GM23248 (cell line): ENCODE results near the gene ALOX5. TPM values are rescaled to one million over a fixed set of nuclear protein-coding genes. Genes with fewer than 3 reads are reported as not detected.

Experiments
- DNase-seq: peaks from one replicate; pipeline ENCODE4 v3.0.0-alpha.2; 2015
- H2AFZ ChIP-seq: fragments of 200-600 bp; sonication (generic); 2 replicates; pipeline ENCODE4 v1.6.1; 2016; ENCODE audit warnings: antibody characterized with exemption
- H3F3A ChIP-seq: fragments of 200-600 bp; sonication (generic); 2 replicates; pipeline ENCODE4 v1.6.1; 2016; ENCODE audit warnings: mild to moderate bottlenecking, antibody characterized with exemption, mixed run types; ENCODE audit not compliant: insufficient read depth
- H3K27ac ChIP-seq: fragments of 200-600 bp; sonication (generic); 2 replicates; pipeline ENCODE4 v1.5.1; 2016; ENCODE audit warnings: mild to moderate bottlenecking
- H3K27me3 ChIP-seq: fragments of 200-600 bp; sonication (generic); replicated peaks from 2 replicates; pipeline ENCODE4 v1.6.1; 2016; ENCODE audit warnings: mild to moderate bottlenecking; ENCODE audit not compliant: insufficient read depth
- H3K36me3 ChIP-seq: fragments of 200-600 bp; sonication (generic); 2 replicates; pipeline ENCODE4 v1.6.1; 2016; ENCODE audit warnings: low read depth, mild to moderate bottlenecking
- H3K4me1 ChIP-seq: fragments of 200-600 bp; sonication (generic); 2 replicates; pipeline ENCODE4 v1.6.1; 2016; ENCODE audit warnings: mild to moderate bottlenecking; ENCODE audit not compliant: insufficient read depth
- H3K4me2 ChIP-seq: fragments of 200-600 bp; sonication (generic); one replicate; pipeline ENCODE4 v1.6.1; 2016; ENCODE audit warnings: mild to moderate bottlenecking; ENCODE audit not compliant: unreplicated experiment
- H3K4me3 ChIP-seq: fragments of 200-600 bp; sonication (generic); 2 replicates; pipeline ENCODE4 v1.5.1; 2016; ENCODE audit warnings: mild to moderate bottlenecking
- H3K79me2 ChIP-seq: fragments of 200-600 bp; sonication (generic); 2 replicates; pipeline ENCODE4 v1.6.1; 2016; ENCODE audit warnings: mild to moderate bottlenecking; ENCODE audit not compliant: insufficient read depth
- H3K9ac ChIP-seq: fragments of 200-600 bp; sonication (generic); 2 replicates; pipeline ENCODE4 v1.6.1; 2016; ENCODE audit warnings: mild to moderate bottlenecking
- H3K9me2 ChIP-seq: fragments of 200-600 bp; sonication (generic); 2 replicates; pipeline ENCODE4 v1.6.1; 2016; ENCODE audit warnings: mixed run types, mild to moderate bottlenecking, moderate library complexity; ENCODE audit not compliant: insufficient read depth
- H3K9me3 ChIP-seq: fragments of 200-600 bp; sonication (generic); one replicate; pipeline ENCODE4 v1.6.1; 2017; ENCODE audit warnings: low read depth
- H4K20me1 ChIP-seq: fragments of 200-600 bp; sonication (generic); 2 replicates; pipeline ENCODE4 v1.6.0; 2016; ENCODE audit not compliant: insufficient read depth
- EZH2 ChIP-seq: fragments of 200-600 bp; sonication (generic); IDR thresholded peaks from 2 replicates; pipeline ENCODE4 v1.6.1; 2018; ENCODE audit warnings: antibody characterized with exemption, mild to moderate bottlenecking; ENCODE audit not compliant: insufficient read depth, poor library complexity, severe bottlenecking
- EZH2phosphoT487 ChIP-seq: fragments of 200-600 bp; sonication (generic); IDR thresholded peaks from 2 replicates; pipeline ENCODE4 v1.6.1; 2018; ENCODE audit warnings: antibody characterized with exemption, moderate library complexity, mild to moderate bottlenecking, low read depth; ENCODE audit not compliant: insufficient read depth
- WGBS, 2 experiments: methylation state at CpG; one replicate each; pipeline ENCODE4 v1.1.6; 2015 to 2017; ENCODE audit warnings: low lambda C conversion rate in 2 of 2, low coverage in 1 of 2; ENCODE audit errors: missing lambda C conversion rate in 2 of 2; 5-methylcytosine and 5-hydroxymethylcytosine counted together
- in situ Hi-C: fragments of 300-500 bp; cut with MboI; formaldehyde crosslinking; loops from 2 replicates; pipeline ENCODE4 v1.15.0; 2020
- polyA plus RNA-seq: library from polyadenylated mRNA; unstranded; fragments of >200 nt; fragmentation: Nextera tagmentation; extraction: Ambion mirVana; gene quantifications from 2 replicates; pipeline ENCODE4 v1.2.1, GENCODE V29; 2016
- total RNA-seq: library from RNA; depleted of rRNA; stranded (reverse); fragments of >200 nt; shearing (Covaris generic); gene quantifications from 2 replicates; pipeline ENCODE4 v1.2.3, GENCODE V29; 2014

Gene ALOX5
- total and polyA plus RNA-seq, 2 experiments from 2014 or later = not detected

GRCh38 chr10:45422866-45423659 is 49.0 kb downstream of the ALOX5 start:
- Histone ChIP-seq H3K36me3 (no peaks in the 10 kb centered on the region), H3K27me3 (peaks cover 15% of the 10 kb centered on the region; the same call in 1 of the 2 replicates), H3F3A (no peaks in the 10 kb centered on the region), H3K4me3 (no peak overlapping the region), H3K9me3 (no peaks in the 10 kb centered on the region), H3K79me2 (no peaks in the 10 kb centered on the region), H3K9ac (no peak overlapping the region), H3K9me2 (no peaks in the 10 kb centered on the region), H3K4me2 (no peak overlapping the region), H3K27ac (no peak overlapping the region), H4K20me1 (no peaks in the 10 kb centered on the region), H3K4me1 (no peaks in the 10 kb centered on the region), H2AFZ (no peak overlapping the region)
- WGBS, 2 experiments = 62 to 68% methylated on average over 9 of the region's 9 CpGs
- in situ Hi-C loops = no loop called here
- no peak for DNase-seq
- no peak for TF ChIP-seq EZH2
- no peak for TF ChIP-seq EZH2phosphoT487

DNA sequence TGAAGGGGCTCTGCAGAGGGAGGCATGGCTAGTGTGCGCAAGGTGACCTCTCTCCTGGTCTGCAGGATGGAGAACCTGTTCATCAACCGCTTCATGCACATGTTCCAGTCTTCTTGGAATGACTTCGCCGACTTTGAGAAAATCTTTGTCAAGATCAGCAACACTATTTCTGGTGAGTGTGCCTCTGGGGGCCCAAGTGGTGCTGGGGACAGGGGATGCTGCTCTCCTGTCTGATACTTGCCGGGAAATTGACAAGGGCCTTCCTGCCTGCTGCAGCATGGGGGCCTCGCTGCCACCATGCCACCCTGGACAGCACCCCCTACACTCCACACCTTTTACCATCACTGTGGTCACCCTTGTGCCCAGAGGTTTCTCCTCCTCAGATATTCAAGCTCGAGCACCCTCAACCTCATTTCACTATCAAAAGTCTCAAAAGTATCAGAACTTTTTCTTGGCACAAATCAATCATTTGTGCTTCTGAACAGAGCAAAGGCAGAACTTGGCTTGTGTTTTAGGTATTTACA is 50.0 kb downstream of the ALOX5 start:
- WGBS, 2 experiments = 77 to 79% methylated on average over 7 of the region's 7 CpGs
- Histone ChIP-seq H3K4me1 (no peaks in the 10 kb centered on the region), H4K20me1 (no peaks in the 10 kb centered on the region), H3K36me3 (no peaks in the 10 kb centered on the region), H3K4me3 (no peak overlapping the region), H3K27ac (no peak overlapping the region), H3K9ac (no peak overlapping the region), H2AFZ (no peak overlapping the region), H3K9me2 (no peaks in the 10 kb centered on the region), H3K27me3 (peaks cover 22% of the 10 kb centered on the region; the same call in 1 of the 2 replicates), H3K9me3 (no peaks in the 10 kb centered on the region), H3F3A (no peaks in the 10 kb centered on the region), H3K4me2 (no peak overlapping the region), H3K79me2 (no peaks in the 10 kb centered on the region)
- TF ChIP-seq EZH2phosphoT487 = no peak
- TF ChIP-seq EZH2 = no peak
- in situ Hi-C loops = no loop called here
- DNase-seq = no peak

GRCh38 chr10:45424668-45425404 is 50.8 kb downstream of the ALOX5 start:
- H3K9ac ChIP-seq = no peak overlapping the region
- H2AFZ ChIP-seq = no peak overlapping the region
- 52 to 60% methylated on average over 15 of the region's 15 CpGs for WGBS, 2 experiments
- no peaks in the 10 kb centered on the region for H3K79me2 ChIP-seq
- H3K4me2 ChIP-seq = no peak overlapping the region
- in situ Hi-C loops = no loop called here
- no peaks in the 10 kb centered on the region for H3F3A ChIP-seq
- no peaks in the 10 kb centered on the region for H3K4me1 ChIP-seq
- no peaks in the 10 kb centered on the region for H3K9me3 ChIP-seq
- H3K9me2 ChIP-seq = no peaks in the 10 kb centered on the region
- H3K4me3 ChIP-seq = no peak overlapping the region
- peaks cover 27% of the 10 kb centered on the region for H3K27me3 ChIP-seq
- no peak overlapping the region for H3K27ac ChIP-seq
- no peak for TF ChIP-seq EZH2
- TF ChIP-seq EZH2phosphoT487 = no peak
- H4K20me1 ChIP-seq = no peaks in the 10 kb centered on the region
- H3K36me3 ChIP-seq = no peaks in the 10 kb centered on the region
- no peak for DNase-seq

DNA sequence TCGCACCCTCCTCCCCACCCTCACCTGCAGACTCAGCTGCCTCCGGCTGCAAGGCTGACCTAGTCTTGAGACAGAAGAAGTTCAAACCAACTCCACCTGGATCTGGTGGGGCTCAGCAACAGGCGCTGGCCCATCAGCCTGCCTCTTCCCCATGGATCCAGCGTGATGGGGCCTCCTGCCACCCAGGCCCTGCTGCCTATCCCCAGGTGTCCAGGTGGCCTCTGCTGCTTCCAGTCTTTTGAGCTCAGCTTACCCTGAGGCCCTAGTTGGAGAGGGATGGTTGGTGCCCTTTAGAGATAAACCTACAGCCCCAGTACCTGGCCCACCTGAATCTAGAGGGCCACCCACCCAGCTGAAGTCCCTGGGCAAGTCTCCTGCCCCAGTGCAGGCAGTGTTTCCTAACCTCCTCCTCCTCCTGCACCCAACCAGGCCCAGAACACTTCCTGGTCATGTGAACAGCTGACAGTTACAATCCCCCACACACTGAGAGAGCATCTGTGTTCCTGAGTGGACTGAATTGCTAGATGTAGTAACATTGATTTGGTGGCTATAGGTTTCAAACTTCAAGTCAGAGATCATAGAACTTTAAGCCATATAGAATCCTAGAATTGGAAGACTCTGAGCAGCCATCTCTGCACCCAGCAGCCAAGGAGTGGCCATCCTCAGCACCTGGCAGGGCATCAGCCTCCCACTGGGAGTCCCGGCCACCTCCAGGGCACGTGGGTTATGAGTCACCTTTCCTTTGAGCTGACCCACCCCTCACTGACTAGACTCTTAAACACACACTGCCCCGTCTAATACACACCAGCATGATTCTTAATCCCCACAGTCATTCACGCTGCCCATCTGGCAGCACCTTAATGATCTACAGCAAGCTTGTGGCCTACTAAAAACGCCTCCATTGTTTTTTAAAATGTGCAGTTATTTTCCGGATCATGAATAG is 51.9 kb downstream of the ALOX5 start:
- H3K79me2 ChIP-seq = no peaks in the 10 kb centered on the region
- 40 to 43% methylated on average over 10 of the region's 10 CpGs for WGBS, 2 experiments
- no peaks in the 10 kb centered on the region for H4K20me1 ChIP-seq
- no peak overlapping the region for H3K27ac ChIP-seq
- no peaks in the 10 kb centered on the region for H3F3A ChIP-seq
- H2AFZ ChIP-seq = no peak overlapping the region
- H3K4me1 ChIP-seq = no peaks in the 10 kb centered on the region
- H3K9me2 ChIP-seq = no peaks in the 10 kb centered on the region
- H3K36me3 ChIP-seq = no peaks in the 10 kb centered on the region
- H3K27me3 ChIP-seq = peaks cover 28% of the 10 kb centered on the region
- no peaks in the 10 kb centered on the region for H3K9me3 ChIP-seq
- no peak overlapping the region for H3K4me3 ChIP-seq
- no peak overlapping the region for H3K9ac ChIP-seq
- TF ChIP-seq EZH2 = no peak
- TF ChIP-seq EZH2phosphoT487 = no peak
- in situ Hi-C loops = no loop called here
- DNase-seq = peak; percentile 26
- H3K4me2 ChIP-seq = no peak overlapping the region
